Stromal cell of bone marrow (primary cell): Measurements from ENCODE around the gene PAK1IP1.
"Not testable (repeated sequence)": the region's sequence is repeated elsewhere in the genome, so short reads cannot be mapped to it uniquely, and the experiment has no call there.

ENCODE experiments used
- DNase-seq: peaks from one replicate; pipeline ENCODE4 v3.0.0-alpha.2; 2012; ENCODE audit warnings: low read depth

The PAK1IP1 gene

DNA sequence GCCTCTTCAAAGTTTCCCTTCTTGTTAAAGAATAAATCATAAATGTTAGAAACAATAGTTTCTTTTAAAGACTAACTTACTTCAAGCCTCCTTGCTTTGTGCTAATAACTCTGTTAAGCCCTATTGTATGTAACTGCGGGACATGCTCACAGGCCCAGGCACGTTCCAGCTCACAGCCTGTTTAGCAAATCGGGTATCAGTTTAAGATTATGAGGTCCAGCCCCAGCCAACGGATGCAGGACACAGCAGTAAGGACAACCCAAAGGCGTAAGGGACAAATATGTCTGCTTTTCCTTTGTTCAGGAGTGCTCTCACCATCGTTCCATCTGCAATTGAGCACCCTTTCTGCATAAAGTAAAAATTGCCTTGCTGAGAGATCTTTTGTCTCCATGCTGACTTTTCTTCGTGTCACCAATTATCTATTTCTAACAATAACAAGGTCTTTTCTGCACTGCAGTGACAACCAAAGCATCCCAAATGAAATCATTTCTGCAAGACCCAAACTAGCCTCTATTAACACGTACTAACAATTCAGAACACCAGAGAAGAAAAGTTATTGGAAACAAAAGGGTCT lies 1.7 kb upstream of the PAK1IP1 start:
- DNase-seq: no peak

- no peak for DNase-seq
Observed at GRCh38 chr6:10695086-10695657, 400 bp downstream of the PAK1IP1 start.

GRCh38 chr6:10696655-10697054 lies 1.9 kb downstream of the PAK1IP1 start:
- DNase-seq: no peak

GRCh38 chr6:10713962-10714361 lies 19.2 kb downstream of the PAK1IP1 start:
- no peak for DNase-seq

GRCh38 chr6:10719296-10719963 lies 24.7 kb downstream of the PAK1IP1 start:
- peak; percentile 5 for DNase-seq

DNA sequence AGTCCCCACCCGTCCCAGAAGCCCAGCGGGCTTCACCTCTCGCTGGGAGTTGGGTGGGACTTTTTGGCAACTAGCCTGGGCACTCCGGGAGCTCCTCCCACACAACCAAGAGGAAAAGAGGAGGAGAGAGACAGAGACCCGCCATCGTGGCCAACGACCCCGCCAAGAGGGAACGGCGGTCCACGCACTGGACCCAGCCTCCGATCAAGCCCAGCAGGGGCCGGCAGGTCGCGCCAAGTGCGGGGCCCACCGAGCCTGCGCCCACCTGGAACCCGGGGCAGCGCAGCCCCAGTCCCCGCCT lies 25.1 kb downstream of the PAK1IP1 start:
- DNase-seq: peak; percentile 10

GRCh38 chr6:10720265-10720959 lies 25.6 kb downstream of the PAK1IP1 start:
- no peak for DNase-seq

DNA sequence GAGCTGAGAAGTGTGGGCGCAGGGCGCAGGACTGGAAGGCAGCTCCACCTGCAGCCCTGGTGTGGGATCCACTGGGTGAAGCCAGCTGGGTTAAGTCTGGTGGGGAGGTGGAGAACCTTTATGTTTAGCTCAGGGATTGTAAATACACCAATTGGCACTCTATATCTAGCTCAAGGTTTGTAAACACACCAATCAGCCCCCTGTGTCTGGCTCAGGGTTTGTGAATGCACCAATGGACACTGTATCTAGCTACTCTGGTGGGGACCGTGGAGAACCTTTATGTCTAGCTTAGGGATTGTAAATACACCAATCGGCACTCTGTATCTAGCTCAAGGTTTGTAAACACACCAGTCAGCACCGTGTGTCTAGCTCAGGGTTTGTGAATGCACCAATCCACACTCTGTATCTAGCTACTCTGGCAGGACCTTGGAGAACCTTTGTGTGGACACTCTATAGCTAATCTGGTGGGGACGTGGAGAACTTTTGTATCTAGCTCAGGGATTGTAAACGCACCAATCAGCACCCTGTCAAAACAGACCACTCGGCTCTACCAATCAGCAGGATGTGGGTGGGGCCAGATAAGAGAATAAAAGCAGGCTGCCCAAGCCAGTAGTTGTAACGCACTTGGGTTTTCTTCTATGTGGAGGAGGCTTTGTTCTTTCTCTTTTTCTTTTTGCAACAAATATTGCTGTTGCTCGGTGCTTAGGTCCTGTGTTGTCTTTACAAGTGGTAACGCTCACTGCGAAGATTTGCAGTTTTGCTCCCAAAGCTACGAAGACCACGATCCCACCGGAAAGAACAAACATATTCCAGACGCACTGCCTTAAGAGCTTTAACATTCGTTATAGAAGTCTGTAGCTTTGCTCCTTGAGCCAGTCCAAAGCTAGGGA lies 26.4 kb downstream of the PAK1IP1 start:
- not testable (repeated sequence) for DNase-seq

- no peak for DNase-seq
Observed at GRCh38 chr6:10721850-10722569, 27.2 kb downstream of the PAK1IP1 start.

DNA sequence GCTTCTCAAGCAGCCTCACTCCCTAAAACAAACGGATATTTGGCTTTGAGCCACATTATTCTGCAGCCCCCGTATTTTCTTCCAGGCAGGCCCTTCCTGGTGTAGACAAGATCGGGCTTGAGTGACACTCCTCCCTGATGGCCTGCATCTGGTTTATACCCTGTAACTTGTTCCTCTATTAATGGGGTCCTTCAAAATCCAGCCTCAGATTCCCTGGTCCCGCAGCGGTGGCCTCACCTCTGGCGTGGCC lies 27.7 kb downstream of the PAK1IP1 start:
- DNase-seq: no peak

DNA sequence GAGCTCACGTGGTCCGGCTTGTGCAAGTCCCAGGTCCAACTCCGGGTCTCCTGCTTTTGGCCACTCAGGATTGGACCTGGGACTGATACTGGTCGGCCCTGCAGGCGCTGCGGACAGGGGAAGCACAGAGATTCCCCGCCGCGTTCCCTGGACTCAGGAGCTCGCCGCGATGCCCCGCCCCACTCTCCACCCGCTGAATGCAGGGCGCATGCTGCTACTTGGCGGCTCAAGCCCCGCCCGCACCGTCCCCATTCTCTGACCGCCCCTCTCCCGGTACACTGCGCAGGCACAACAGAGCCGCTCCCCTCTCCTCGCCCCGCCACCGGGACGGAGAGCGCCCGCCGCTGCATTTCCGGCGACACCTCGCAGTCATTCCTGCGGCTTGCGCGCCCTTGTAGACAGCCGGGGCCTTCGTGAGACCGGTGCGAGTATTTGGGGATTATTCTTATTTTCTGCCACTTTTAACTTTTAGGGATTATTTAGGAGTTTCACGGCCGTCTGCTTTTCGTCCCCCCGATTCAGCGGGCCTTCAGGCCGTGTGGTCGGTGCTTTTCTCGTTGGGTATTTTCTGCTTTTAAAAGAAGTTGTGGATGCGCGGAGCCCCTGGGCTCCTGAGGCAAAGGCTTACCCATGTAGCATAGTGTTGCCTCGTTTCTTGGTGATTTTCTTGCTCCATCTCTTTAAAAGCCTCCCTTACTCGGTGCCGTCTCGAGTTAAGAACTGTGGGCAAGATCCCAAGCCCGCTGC lies 28.2 kb downstream of the PAK1IP1 start, which contains the start of gene TMEM14C:
TMEM14C (plus strand) TSS at position 251 of the 747 bp plus-strand sequence. CDS start 1,544 bp downstream, outside the sequence.
- DNase-seq: peak; percentile 97

- peak; percentile 9 for DNase-seq
Observed at GRCh38 chr6:10723567-10723881, 28.8 kb downstream of the PAK1IP1 start.

DNA sequence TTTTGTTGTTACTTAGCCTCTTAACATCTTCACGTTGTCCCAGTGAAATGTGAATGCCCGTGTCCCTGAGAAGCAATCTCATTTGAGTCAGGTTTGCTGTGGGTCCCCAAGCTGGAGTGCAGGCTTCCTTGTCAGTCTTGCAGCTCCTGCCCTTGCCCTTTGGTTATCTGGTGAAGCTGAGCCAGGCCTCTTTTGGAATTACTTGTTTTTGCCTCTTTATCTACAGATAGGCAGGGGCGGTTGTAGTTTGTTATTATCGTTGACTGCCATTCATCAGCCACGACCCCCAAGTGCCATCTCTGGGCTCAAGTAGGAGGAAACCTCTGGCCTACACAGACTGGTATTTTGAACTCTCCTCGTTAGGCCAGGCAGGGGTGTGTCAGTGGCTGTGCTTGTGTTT lies 30.3 kb downstream of the PAK1IP1 start:
- DNase-seq: no peak

DNA sequence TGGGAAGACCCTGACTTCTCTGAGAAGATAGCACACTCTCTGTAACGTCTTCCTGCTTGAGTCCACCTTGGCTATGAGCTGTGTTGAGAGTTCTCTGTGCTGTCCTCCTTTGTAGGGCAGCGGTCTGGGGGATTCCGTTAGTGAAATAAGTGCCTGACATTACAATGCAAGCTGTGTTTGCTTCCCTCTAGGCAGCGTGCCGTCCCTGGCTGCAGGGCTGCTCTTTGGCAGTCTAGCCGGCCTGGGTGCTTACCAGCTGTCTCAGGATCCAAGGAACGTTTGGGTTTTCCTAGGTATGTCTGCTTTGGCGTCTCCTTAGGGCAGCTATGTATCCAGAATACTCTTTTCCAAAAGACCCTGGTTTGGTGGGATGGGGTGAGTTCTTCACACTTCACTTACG lies 30.9 kb downstream of the PAK1IP1 start:
- DNase-seq: no peak

DNA sequence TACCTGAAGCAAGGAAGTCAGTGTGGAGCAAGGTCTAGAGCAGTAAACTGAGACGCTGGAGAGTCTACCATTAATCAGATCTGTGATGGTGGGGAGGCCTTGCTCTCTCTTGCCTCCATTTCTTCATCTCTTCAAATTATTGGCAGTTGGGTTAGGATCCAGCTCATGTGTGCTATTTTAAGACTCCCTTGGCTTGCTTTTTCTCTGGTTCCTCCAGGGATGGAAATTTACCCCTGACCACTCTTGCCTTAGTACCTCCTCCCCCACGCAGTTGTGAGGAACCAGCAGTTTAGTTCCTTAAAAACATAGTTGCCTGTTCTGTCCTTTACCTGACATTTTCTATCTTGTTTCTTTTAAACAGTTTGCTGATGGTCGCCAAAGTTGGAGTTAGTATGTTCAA lies 35.5 kb downstream of the PAK1IP1 start:
- DNase-seq: no peak

DNA sequence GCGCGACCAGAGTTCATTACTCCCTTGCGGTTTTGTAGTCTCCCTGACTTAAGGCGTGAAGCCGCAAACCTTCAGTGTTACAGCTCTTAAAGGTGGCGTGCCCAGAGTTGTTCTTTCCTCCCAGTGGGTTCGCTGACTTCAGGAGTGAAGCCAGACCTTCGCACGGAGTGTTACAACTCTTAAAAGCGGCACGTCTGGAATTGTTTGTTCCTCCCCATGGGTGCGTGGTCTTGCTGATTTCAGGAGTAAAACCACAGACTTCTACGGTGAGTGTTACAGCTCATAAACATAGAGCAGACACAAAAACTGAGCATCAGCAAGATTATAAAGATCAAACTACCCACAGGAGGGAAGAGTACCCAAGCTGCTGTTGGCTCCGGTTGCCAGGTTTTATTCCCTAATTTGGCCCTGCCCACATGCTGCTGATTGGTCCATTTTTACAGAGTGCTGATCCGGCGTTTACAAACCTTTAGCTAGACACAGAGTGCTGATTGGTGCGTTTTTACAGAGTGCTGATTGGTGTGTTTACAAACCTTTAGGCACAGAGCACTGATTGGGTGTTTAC lies 38.5 kb downstream of the PAK1IP1 start:
- DNase-seq: no peak

GRCh38 chr6:10733863-10734262 lies 39.1 kb downstream of the PAK1IP1 start:
- DNase-seq: no peak

DNA sequence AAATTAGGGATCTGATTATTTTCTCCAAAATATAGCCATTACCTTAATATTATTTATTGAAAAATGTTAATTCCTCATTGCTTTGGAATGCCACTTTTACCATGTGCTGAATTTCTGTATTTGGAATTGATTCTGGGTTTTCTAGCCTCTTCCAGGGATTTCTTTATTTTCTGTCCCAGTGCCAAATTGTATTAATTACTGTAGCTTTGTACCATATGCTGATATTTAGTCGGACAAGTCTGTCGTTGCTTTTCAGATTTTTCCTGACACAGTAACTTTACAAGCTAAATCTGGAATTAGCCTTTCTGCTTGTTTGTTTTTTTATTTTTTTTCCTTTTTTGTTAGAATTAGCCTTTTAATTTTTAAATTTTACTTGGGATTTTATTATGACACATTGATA lies 42.0 kb downstream of the PAK1IP1 start:
- DNase-seq: no peak

DNA sequence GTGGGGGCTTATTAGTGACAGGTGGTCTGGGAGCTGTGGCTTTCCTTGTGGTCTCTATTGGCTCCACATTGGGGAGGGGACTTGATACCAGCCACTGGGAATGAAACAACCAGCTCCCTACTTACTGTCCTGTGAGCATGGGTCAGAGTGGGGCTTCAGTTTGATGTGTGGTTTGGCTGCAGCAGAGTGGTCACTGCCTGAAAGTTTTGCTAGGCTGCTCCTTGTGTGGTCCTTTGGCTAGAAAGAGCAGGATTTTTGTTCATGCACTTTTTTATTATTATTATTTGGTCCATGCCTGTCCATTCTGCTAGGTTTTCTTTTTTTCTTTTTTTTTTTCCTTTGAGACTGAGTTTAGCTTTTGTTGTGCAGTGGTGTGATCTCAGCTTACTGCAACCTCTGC lies 45.3 kb downstream of the PAK1IP1 start:
- no peak for DNase-seq

DNA sequence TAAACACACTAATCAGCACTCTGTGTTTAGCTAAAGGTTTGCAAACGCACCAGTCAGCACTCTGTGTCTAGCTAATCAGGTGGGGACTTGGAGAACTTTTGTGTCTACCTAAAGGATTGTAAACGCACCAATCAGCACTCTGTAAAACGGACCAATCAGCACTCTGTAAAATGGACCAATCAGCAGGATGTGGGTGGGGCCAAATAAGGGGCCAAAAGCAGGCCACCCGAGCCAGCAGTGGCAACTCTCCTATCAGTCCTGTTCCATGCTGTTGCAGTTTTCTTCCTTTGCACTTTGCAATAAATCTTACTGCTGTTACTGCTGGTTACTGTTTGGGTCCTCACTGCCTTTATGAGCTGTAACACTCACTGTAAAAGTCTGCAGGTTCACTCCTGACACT lies 46.9 kb downstream of the PAK1IP1 start:
- DNase-seq: not testable (repeated sequence)

GRCh38 chr6:10742251-10742650 lies 47.5 kb downstream of the PAK1IP1 start:
- DNase-seq: no peak
